T-helper 22 cell (primary cell): ENCODE results near the gene B3GNT3.

ENCODE experiments used
- DNase-seq: peaks from one replicate; pipeline ENCODE4 v3.0.0-alpha.2; 2020; ENCODE audit warnings: low read depth

Gene B3GNT3

GRCh38 chr19:17860993-17861360 lies 66.0 kb downstream of the B3GNT3 start:
- no peak for DNase-seq

- DNase-seq, result no peak
Measured at GRCh38 chr19:17861542-17862402, 66.8 kb downstream of the B3GNT3 start.

DNA sequence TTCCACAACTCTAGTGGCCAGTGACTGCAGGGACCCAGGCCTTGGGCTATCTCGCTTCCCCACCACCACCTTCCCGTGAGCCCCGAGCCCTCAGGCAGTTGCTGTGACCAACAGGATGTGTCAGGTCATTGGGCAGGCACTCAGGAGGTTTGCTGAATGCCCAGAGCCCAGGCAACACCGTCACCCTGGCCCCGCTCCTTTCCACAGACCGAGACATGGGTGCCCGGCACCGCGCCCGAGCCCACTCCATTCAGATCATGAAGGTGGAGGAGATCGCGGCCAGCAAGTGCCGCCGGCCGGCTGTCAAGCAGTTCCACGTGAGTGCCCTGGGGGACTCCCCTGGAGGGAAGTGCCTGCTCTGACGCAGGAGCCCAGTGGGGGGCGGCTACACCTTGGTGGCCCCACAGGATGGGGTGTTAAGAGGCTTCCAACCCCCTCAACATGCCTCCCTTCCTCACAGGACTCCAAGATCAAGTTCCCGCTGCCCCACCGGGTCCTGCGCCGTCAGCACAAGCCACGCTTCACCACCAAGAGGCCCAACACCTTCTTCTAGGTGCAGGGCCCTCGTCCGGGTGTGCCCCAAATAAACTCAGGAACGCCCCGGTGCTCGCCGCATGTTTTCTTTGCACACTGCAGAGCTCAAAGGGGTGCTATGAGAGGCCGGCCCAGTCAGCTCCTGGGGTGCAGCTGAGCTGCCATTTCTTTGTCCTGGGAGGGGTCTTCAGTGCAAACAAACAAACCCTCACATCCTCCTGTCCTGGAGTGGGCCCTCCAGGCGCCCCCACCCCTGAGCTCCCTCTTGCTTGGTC lies 68.0 kb downstream of the B3GNT3 start:
- no peak for DNase-seq
